HG03039 (cell line): ENCODE measurements around the gene LSM3.

Source experiments
- ATAC-seq: cut with Tn5 transposase; IDR thresholded peaks from one replicate; pipeline ENCODE4 v1.9.1; 2021; ENCODE audit warnings: mild to moderate bottlenecking, moderate library complexity; ENCODE audit not compliant: unreplicated experiment

LSM3 gene

GRCh38 chr3:14156843-14157561, 21.6 kb upstream of the LSM3 start:
- no peak for ATAC-seq

- no peak for ATAC-seq
These were observed 20.7 kb upstream of the LSM3 start for GRCh38 chr3:14157951-14158350.

GRCh38 chr3:14158370-14158769, 20.2 kb upstream of the LSM3 start:
- ATAC-seq: no peak

GRCh38 chr3:14159426-14159825, 19.2 kb upstream of the LSM3 start:
- no peak for ATAC-seq

- no peak for ATAC-seq
These were observed 17.3 kb upstream of the LSM3 start for GRCh38 chr3:14161282-14161681.

GRCh38 chr3:14162178-14162577, 16.4 kb upstream of the LSM3 start:
- ATAC-seq: no peak

GRCh38 chr3:14166877-14167603, 11.6 kb upstream of the LSM3 start:
- ATAC-seq: no peak

GRCh38 chr3:14169435-14169834, 9.2 kb upstream of the LSM3 start:
- ATAC-seq: no peak

GRCh38 chr3:14169871-14170270, 8.7 kb upstream of the LSM3 start:
- ATAC-seq: no peak

- ATAC-seq: no peak
These were observed 8.0 kb upstream of the LSM3 start for GRCh38 chr3:14170531-14171159.

- ATAC-seq: no peak
These were observed 6.1 kb upstream of the LSM3 start for GRCh38 chr3:14172496-14172895.

- ATAC-seq: no peak
These were observed 4.1 kb upstream of the LSM3 start for GRCh38 chr3:14174483-14174882.

GRCh38 chr3:14175383-14176037, 3.1 kb upstream of the LSM3 start:
- ATAC-seq: no peak

GRCh38 chr3:14177580-14178246, 904 bp upstream of the LSM3 start:
- peak; percentile 11 for ATAC-seq

- no peak for ATAC-seq
These were observed 473 bp downstream of the LSM3 start for GRCh38 chr3:14179114-14179465.

GRCh38 chr3:14179795-14180194, 1.2 kb downstream of the LSM3 start:
- no peak for ATAC-seq

GRCh38 chr3:14181253-14181652, 2.6 kb downstream of the LSM3 start:
- no peak for ATAC-seq

- ATAC-seq: no peak
These were observed 4.5 kb downstream of the LSM3 start for GRCh38 chr3:14183015-14183577.

GRCh38 chr3:14186854-14187458, 8.3 kb downstream of the LSM3 start:
- no peak for ATAC-seq

GRCh38 chr3:14188041-14188754, 9.6 kb downstream of the LSM3 start:
- ATAC-seq: no peak
